GM12875 (cell line): ENCODE measurements around the gene ADK.

Experiments
- H3K4me3 ChIP-seq: one replicate; pipeline ENCODE4 v1.5.1; 2011; ENCODE audit warnings: low read depth, low read length, control low read depth
- TF ChIP-seq, protein P1 (sequence below): IDR thresholded peaks from 2 replicates; pipeline ENCODE4 v1.5.1; 2011; ENCODE audit warnings: low read depth, mild to moderate bottlenecking, control low read depth, inconsistent platforms, low read length, moderate library complexity, borderline replicate concordance; ENCODE audit not compliant: insufficient read depth

ADK gene

DNA sequence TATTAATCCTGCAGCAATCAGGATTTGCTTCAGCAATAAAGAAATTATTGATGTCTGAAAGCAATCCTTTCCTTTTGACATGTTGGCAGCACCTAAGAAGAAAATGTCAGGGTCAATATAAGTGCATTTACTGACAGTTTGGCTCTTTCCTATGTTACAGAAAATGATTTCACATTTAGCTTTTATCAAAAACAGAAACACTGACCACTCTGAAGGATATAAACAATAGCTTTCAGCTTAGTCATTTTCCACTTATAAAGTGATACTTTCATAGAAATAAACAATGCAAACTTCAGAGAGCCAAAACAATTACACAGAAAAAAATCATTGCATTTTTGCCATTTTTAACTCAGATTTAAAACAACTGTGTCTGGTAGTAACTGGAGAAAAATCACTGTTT is 349.8 kb downstream of the ADK start:
- TF ChIP-seq, protein P1, sequence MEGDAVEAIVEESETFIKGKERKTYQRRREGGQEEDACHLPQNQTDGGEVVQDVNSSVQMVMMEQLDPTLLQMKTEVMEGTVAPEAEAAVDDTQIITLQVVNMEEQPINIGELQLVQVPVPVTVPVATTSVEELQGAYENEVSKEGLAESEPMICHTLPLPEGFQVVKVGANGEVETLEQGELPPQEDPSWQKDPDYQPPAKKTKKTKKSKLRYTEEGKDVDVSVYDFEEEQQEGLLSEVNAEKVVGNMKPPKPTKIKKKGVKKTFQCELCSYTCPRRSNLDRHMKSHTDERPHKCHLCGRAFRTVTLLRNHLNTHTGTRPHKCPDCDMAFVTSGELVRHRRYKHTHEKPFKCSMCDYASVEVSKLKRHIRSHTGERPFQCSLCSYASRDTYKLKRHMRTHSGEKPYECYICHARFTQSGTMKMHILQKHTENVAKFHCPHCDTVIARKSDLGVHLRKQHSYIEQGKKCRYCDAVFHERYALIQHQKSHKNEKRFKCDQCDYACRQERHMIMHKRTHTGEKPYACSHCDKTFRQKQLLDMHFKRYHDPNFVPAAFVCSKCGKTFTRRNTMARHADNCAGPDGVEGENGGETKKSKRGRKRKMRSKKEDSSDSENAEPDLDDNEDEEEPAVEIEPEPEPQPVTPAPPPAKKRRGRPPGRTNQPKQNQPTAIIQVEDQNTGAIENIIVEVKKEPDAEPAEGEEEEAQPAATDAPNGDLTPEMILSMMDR = no peak
- no peak overlapping the region for H3K4me3 ChIP-seq

DNA sequence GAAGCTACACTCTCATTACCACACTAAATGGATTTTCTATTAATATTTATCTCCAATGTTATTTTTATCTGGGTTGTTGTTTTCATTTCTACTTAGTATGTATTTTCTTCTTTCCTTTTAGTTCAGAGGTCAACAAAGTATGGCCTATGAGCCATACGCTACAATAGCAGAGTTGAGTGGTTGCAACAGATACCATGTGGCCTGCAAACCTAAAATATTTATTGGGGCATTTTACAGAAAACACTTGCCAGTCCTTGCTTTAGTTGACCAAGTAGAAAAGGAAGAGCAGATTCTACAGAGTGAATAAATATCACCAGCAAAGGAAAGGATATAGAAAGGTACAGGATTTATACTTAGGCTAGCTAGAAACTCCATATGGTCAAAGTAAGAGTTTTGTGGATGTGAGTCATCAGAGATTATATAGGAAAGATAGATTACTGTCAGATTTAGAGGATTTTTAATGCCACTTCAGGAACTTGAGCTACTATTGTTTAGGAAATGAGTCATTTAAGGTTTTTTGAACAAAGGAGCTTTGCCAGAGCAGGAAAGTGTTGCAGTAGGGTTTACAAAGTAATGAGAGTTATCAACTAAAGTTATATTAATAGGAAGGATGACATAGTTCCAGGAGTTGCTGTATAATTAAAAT is 352.1 kb downstream of the ADK start:
- TF ChIP-seq, protein P1 = no peak

DNA sequence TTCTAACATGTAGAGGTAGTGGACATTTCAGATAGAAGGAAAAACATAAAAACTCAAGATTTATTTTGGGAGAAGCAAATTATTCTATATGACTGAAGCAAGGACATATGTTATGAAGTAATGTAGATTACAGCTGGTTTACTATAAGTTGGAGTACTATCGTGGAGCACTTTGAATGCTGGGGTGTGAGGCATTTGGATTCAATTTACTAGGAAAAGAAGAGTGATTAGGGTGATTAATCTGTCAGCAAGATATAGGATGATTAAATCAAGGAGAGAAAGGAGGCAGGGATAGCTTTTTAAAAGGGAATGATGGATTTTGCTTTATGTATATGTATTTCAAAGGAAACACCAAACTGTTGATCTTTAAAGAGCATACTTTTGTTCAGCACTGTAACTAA is 356.9 kb downstream of the ADK start:
- TF ChIP-seq, protein P1 = no peak

More for the DNA sequence above, 352.1 kb downstream of the ADK start:
- H3K4me3 ChIP-seq = no peak overlapping the region

DNA sequence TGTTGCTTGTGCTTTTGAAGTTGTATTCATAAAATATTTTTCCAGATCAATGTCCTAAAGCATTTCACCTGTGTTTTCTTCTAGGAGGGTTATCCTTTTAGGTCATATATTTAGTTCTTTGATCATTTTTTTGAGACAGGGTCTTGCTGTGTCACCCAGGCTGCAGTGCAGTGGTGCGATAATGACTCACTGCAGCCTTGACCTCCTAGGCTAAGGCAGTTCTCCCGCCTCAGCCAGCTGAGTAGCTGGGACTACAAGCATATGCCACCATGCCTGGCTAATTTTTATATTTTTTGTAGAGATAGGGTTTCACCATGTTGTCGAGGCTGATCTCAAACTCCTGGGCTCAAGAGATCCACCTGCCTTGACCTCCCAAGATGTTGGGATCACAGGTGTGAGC is 359.6 kb downstream of the ADK start:
- TF ChIP-seq, protein P1 = no peak
- no peak overlapping the region for H3K4me3 ChIP-seq

More for the DNA sequence above, 356.9 kb downstream of the ADK start:
- H3K4me3 ChIP-seq = no peak overlapping the region

DNA sequence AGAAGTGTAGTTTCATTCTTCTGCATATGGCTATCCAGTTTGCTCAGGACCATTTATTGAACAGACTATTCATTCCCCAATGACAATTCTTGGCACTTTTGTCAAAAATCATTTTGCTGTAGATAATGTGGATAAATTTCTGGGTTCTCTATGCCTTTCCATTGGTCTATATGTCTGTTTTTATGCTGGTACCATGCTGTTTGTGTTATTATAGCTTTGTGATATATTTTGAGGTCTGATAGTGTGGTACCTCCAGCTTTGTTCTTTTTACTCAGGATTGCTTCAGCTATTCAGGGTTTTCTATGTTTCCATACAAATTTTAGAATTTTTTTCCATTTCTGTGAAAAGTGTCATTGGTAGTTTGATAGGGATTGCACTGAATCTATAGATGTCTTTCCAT is 360.0 kb downstream of the ADK start:
- TF ChIP-seq, protein P1 = no peak
- H3K4me3 ChIP-seq = no peak overlapping the region

DNA sequence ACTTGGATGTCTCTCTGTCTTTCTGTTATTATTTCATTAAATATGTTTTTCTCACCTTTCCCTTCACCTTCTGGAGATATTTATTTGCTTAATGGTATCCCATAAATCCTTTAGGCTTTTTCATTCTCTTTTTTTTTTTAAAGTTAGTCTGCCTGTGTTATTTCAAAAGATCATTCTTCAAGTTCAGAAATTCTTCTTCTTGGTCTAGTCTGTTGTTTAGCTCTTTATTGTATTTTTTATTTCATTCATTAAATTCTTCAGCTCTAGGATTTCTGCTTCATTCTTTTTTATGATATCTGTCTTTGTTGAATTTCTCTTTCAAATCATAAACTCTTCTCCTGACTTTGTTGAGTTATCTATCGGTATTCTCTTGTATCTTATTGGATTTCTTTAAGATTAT is 363.3 kb downstream of the ADK start:
- no peak overlapping the region for H3K4me3 ChIP-seq
- TF ChIP-seq, protein P1 = no peak

DNA sequence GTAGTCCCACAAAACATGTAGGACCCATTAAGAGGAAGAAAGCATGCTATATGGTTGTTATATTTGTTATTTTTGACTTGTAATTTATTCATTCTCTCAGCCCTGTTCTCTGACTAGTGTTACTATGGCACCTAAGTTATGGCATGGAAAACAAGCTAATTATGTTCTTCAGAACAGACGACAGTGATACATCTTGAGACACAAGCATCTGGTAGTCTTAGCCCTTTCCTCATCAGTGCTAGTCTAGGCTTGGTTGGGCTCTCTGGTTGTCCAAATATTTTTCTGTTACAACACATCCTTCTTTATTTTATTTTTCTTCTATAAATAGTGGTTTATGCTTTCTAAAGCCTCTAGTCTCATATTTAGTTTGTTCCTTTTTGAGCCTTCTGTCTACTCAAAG is 367.0 kb downstream of the ADK start:
- TF ChIP-seq, protein P1 = no peak
- H3K4me3 ChIP-seq = no peak overlapping the region
